ENCODE data around the gene LMCD1. TPM values are rescaled to one million over a fixed set of nuclear protein-coding genes. Genes with fewer than 3 reads are reported as not detected.

LMCD1 gene
- total and polyA plus RNA-seq, 8 donors: 67.0 to 86.4 (median 79.6) TPM

DNA sequence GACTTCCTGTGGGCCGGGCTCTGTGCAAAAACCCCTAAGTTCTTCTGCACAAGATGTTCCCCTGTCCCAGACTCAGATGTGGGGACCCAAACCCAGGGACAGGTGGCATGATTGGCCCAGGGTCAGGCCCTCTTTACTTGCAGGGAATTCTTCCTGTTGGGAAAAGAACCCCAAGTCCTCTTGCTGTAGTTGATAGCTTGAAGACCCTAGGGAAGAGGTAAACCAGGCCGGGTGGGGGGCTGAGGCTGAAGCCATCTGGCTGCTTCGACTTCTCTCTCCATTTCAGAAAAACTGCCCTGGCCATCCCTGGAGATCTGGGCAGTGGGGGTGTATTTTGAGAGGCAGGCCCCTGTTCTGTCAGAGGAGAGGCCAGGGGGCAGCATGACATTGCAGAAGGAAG lies 119.5 kb downstream of the LMCD1 start:
- no peak overlapping the region for H3K27ac ChIP-seq

DNA sequence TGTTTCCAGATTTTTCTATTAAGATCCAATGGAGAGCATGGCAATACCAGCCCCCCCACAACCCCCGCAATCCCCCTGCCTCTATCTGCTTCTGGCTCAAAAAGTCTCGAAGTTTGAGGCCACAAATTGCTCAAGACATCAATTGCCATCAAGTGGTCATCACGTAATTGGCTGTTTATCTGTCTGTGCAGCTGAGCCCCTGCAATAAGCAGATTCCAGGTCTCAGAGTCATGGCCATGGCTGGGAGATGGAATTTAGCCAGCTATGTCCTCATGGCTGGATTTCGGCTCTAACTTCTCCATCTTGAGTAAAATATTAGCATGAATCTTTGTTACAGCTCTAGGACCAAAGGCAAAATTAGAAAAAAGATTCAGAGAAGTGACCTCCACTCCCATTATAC lies 120.2 kb downstream of the LMCD1 start:
- TF ChIP-seq, protein P1, sequence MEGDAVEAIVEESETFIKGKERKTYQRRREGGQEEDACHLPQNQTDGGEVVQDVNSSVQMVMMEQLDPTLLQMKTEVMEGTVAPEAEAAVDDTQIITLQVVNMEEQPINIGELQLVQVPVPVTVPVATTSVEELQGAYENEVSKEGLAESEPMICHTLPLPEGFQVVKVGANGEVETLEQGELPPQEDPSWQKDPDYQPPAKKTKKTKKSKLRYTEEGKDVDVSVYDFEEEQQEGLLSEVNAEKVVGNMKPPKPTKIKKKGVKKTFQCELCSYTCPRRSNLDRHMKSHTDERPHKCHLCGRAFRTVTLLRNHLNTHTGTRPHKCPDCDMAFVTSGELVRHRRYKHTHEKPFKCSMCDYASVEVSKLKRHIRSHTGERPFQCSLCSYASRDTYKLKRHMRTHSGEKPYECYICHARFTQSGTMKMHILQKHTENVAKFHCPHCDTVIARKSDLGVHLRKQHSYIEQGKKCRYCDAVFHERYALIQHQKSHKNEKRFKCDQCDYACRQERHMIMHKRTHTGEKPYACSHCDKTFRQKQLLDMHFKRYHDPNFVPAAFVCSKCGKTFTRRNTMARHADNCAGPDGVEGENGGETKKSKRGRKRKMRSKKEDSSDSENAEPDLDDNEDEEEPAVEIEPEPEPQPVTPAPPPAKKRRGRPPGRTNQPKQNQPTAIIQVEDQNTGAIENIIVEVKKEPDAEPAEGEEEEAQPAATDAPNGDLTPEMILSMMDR (IDR thresholded peaks at IDR 0.05): no peak
- ATAC-seq (peak; percentile 30), DNase-seq (peak in 1 of 4 donors; percentile 38)
- peaks cover 8 to 12% of the 10 kb centered on the region in 2 donors for H3K4me1 ChIP-seq
- no peak overlapping the region for H3K27ac ChIP-seq
- no peaks in the 10 kb centered on the region for H3K27me3 ChIP-seq
- no peaks in the 10 kb centered on the region for H3K36me3 ChIP-seq
- intact Hi-C loops (cut with DNase I): loop anchor here (5.0 kb wide), 1 partner anchor 180 kb away; no protein-coding TSS in a partner anchor
- no peak overlapping the region for H3K4me3 ChIP-seq
- H3K9me3 ChIP-seq: peaks cover 0 to 6% of the 10 kb centered on the region in 2 donors

More for the DNA sequence above, 119.5 kb downstream of the LMCD1 start:
- peaks cover 0 to 6% of the 10 kb centered on the region in 2 donors for H3K9me3 ChIP-seq
- no peak overlapping the region for H3K4me3 ChIP-seq
- no peaks in the 10 kb centered on the region for H3K36me3 ChIP-seq
- ATAC-seq (no peak), DNase-seq (no peak)
- H3K27me3 ChIP-seq: no peaks in the 10 kb centered on the region
- H3K4me1 ChIP-seq: peaks cover 8 to 12% of the 10 kb centered on the region in 2 donors
- intact Hi-C loops (cut with DNase I): loop anchor here (5.0 kb wide), 1 partner anchor 179 kb away; no protein-coding TSS in a partner anchor
- TF ChIP-seq, protein P1 (IDR thresholded peaks at IDR 0.05): no peak

DNA sequence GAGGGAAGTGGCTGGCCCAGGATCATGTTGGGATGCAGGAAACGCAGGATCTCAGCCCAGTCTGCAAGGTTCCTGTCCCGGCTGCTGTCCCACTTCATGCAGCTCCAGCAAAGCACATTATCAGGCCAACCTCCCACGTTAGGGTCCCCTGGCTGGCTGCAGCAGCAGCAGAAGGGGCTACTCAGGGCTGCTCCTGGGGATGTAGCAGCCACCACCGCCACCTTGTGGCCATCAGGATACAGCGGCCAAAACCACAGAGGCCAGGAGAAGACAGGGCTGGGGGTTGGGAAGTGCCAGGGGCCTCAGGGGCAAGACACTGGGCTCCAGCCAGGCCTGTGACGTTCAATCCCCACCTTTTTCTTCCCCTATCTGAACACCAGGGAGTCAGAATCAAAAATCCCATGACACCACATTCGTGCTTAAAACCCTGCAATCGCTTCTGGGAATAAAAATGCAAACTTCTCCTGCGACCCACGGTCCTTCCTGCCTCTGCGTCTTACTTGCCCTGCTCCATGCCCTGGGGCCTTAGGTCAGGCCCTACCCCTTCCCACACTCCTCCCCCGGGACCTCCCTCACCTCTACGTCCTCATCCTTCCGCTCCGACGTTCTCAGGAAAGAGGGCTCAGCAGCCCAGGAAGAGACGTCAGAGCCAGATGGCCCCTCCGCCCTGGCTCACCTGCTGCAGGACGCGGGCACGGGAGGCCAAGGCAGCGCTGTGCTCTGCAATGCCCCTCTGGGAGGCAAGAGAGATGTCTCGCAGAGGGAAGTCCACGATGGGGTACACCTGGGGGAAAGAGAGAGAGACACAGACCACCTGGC lies 121.5 kb downstream of the LMCD1 start:
- TF ChIP-seq, protein P1 (IDR thresholded peaks at IDR 0.05): peak; percentile 81 to 87
- peak; percentile 96 for ATAC-seq
- no peaks in the 10 kb centered on the region for H3K36me3 ChIP-seq

DNA sequence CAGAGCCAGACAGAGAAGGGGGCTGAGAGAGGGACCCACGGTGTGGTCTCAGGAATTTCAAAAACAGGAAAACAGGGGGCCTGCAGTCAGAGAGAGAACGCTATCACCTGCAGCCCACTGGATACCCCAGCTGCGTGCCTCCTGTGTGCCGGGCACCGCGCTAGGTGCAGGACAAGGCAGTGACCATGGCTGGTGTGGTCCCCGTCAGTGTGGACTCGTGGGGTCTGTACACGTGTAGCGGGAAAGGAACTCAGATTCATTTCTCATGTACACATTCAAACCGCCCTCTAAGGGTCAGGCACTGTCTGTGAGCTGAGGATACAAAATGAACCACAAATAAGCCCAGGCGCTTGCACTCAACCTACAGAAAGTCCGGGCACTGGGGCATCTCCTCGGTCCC lies 122.1 kb downstream of the LMCD1 start:
- Histone ChIP-seq H3K9me3 (no peaks in the 10 kb centered on the region), H3K27me3 (no peaks in the 10 kb centered on the region), H3K4me3 (no peak overlapping the region), H3K36me3 (no peaks in the 10 kb centered on the region), H3K4me1 (peaks cover 8 to 12% of the 10 kb centered on the region in 2 donors), H3K27ac (no peak overlapping the region)
- TF ChIP-seq, protein P1 (IDR thresholded peaks at IDR 0.05): no peak
- intact Hi-C loops (cut with DNase I): loop anchor here (5.0 kb wide), 1 partner anchor 181 kb away; no protein-coding TSS in a partner anchor
- DNase-seq (no peak), ATAC-seq (no peak)

More for the DNA sequence above, 121.5 kb downstream of the LMCD1 start:
- Histone ChIP-seq H3K27me3 (no peaks in the 10 kb centered on the region), H3K4me1 (peaks cover 8 to 12% of the 10 kb centered on the region in 2 donors), H3K27ac (no peak overlapping the region), H3K4me3 (no peak overlapping the region), H3K9me3 (peaks cover 0 to 5% of the 10 kb centered on the region in 2 donors)
- peak in 3 of 4 donors; percentile 68 to 86 (median 73) for DNase-seq
- intact Hi-C loops (cut with DNase I): loop anchor here (5.0 kb wide), 1 partner anchor 181 kb away; no protein-coding TSS in a partner anchor

Other genes with a start within 250 kb of the LMCD1 start
- gene SSUH2, start 143.0 kb downstream of the LMCD1 start, total RNA-seq: under 1 TPM; 0.29 to 0.39 TPM
- gene SSUH2, start 143.0 kb downstream of the LMCD1 start, polyA plus RNA-seq (ENCODE audit: insufficient read length in 6 of 6): 1 to 10 TPM; 1.5 to 3.1 (median 2.1) TPM
- under 1 TPM in 1 of 2 donors, not detected in 1; 0.37 TPM for gene CAV3, start 232.0 kb downstream of the LMCD1 start, total RNA-seq
- 1 to 10 TPM in 1 of 6 donors, under 1 TPM in 5; 0.38 to 1.1 (median 0.68) TPM for gene CAV3, start 232.0 kb downstream of the LMCD1 start, polyA plus RNA-seq (ENCODE audit: insufficient read length in 6 of 6)